CD4-positive, alpha-beta memory T cell (primary cell): Measurements from ENCODE around the gene MAP4K1. TPM values are rescaled to one million over a fixed set of nuclear protein-coding genes. Genes with fewer than 3 reads are reported as not detected.

Source experiments
- CTCF ChIA-PET: fragments of 350-600 bp; sonication (Branson Sonifier 250); formaldehyde crosslinking; loops from one replicate; lab custom pipeline; 2021; ENCODE audit warnings: inconsistent platforms; ENCODE audit not compliant: partially characterized antibody; lab: Charles Lee
- POLR2A ChIA-PET: fragments of 350-600 bp; sonication (Branson Sonifier 250); formaldehyde crosslinking; loops from one replicate; lab custom pipeline; 2021; ENCODE audit not compliant: partially characterized antibody; lab: Charles Lee
- DNase-seq, 5 donors: peaks; one replicate each; pipeline versions ENCODE4 v3.0.0 to v3.0.0-alpha.2; 2020 to 2022; ENCODE audit warnings: mixed read lengths in 1 of 5
- H3K27ac ChIP-seq: one replicate; pipeline ENCODE4 v1.7.0; 2013; ENCODE audit warnings: low read depth, low read length
- H3K27me3 ChIP-seq: 2 replicates; pipeline ENCODE4 v1.7.0; 2013; ENCODE audit warnings: mild to moderate bottlenecking, low read length, moderate library complexity; ENCODE audit not compliant: insufficient read depth
- H3K36me3 ChIP-seq: 2 replicates; pipeline ENCODE4 v1.7.0; 2013; ENCODE audit warnings: mild to moderate bottlenecking, low read length, moderate library complexity; ENCODE audit not compliant: insufficient read depth
- H3K4me1 ChIP-seq: 2 replicates; pipeline ENCODE4 v1.7.0; 2013; ENCODE audit warnings: mild to moderate bottlenecking, low read length, moderate library complexity; ENCODE audit not compliant: insufficient read depth
- H3K4me3 ChIP-seq, 2 donors: one replicate each; pipeline ENCODE4 v1.7.0; 2013; ENCODE audit warnings: low read length in 2 of 2, mild to moderate bottlenecking in 1 of 2
- H3K9me3 ChIP-seq, 2 donors: one replicate each; pipeline ENCODE4 v1.7.0; 2013; ENCODE audit warnings: low read length in 2 of 2, control low read depth in 1 of 2; ENCODE audit not compliant: control insufficient read depth in 1 of 2
- H3K27ac Mint-ChIP-seq, 7 donors: one replicate each; pipeline ENCODE4 v1.8.0; 2020 to 2021; ENCODE audit warnings: mixed read lengths in 7 of 7, mild to moderate bottlenecking in 6 of 7, inconsistent platforms in 3 of 7, moderate library complexity in 3 of 7
- H3K27me3 Mint-ChIP-seq, 2 donors: one replicate each; pipeline ENCODE4 v1.8.0; 2020 to 2021; ENCODE audit warnings: mixed read lengths in 2 of 2
- H3K36me3 Mint-ChIP-seq, 2 donors: one replicate each; pipeline ENCODE4 v1.8.0; 2020 to 2021; ENCODE audit warnings: mixed read lengths in 2 of 2, inconsistent platforms in 1 of 2, mild to moderate bottlenecking in 1 of 2
- H3K4me1 Mint-ChIP-seq, 4 donors: one replicate each; pipeline ENCODE4 v1.8.0; 2020 to 2021; ENCODE audit warnings: mixed read lengths in 4 of 4, mild to moderate bottlenecking in 1 of 4
- H3K4me3 Mint-ChIP-seq, 8 donors: one replicate each; pipeline ENCODE4 v1.8.0; 2020 to 2021; ENCODE audit warnings: mixed read lengths in 8 of 8, mild to moderate bottlenecking in 7 of 8, moderate library complexity in 6 of 8, inconsistent platforms in 3 of 8
- H3K9me3 Mint-ChIP-seq, 8 donors: one replicate each; pipeline ENCODE4 v1.8.0; 2020 to 2021; ENCODE audit warnings: mixed read lengths in 8 of 8, mild to moderate bottlenecking in 5 of 8, inconsistent platforms in 3 of 8, moderate library complexity in 1 of 8
- intact Hi-C: fragments of 100-400 bp; cut with micrococcal nuclease; formaldehyde crosslinking; loops from one replicate; pipeline ENCODE4 v1.15.1; 2023
- polyA plus RNA-seq, 2 donors: library from polyadenylated mRNA; unstranded; fragments of 300-500 nt; fragmentation: Illumina TruSeq; gene quantifications; one replicate each; pipeline ENCODE4 v1.2.3, GENCODE V29; 2021
- total RNA-seq, 2 experiments: library from RNA; stranded (reverse); gene quantifications; one replicate each; pipeline ENCODE4 v1.2.3, GENCODE V29; 2021

MAP4K1 gene
- total and polyA plus RNA-seq, 4 experiments from 2014 or later = 142 to 361 (median 262) TPM

DNA sequence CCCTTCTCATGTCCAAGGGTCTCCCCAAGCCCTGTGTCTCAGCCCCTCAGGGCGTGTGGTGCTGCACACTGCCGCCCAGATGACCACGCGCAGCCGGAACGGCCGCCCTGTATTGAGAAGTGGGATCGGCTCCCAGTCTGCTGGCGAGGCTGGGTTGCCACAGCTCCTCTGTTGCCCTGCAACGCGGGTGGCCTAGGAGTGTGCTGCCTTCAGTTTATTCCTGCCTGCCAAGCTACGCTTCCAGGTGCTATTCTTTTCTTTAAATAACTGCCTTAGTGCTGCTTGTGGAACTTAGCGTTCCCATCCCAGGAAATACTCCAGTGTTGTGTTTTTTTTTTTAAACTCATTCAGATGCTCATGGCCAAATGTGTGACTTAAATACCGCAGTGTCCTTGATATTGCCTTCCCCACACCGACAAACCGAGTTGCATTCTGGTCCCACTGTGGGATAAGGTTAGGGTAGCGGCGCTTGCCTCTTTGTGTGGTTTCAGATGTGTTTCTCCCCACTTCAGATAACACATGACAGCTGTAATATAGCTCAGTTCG lies 46.3 kb upstream of the MAP4K1 start:
- peak overlapping the region; percentile 9 for H3K27ac ChIP-seq
- intact Hi-C loops = no loop called here
- peak overlapping the region in 5 of 7 donors; percentile 66 to 91 (median 69) for H3K27ac Mint-ChIP-seq
- no peaks in the 10 kb centered on the region for H3K27me3 ChIP-seq
- peaks cover 37 to 94% (median 75%) of the 10 kb centered on the region in 4 donors for H3K4me1 Mint-ChIP-seq
- CTCF ChIA-PET = interaction anchor here (0.5 kb wide), 1 partner anchor 429 kb away, joined by 3 read pairs; no protein-coding TSS in a partner anchor
- H3K27me3 Mint-ChIP-seq = no peaks in the 10 kb centered on the region
- no peak overlapping the region for H3K4me3 ChIP-seq
- H3K4me3 Mint-ChIP-seq = peak overlapping the region in 6 of 8 donors; percentile 25 to 77 (median 51)
- peaks cover 10 to 18% of the 10 kb centered on the region in 2 donors for H3K36me3 Mint-ChIP-seq
- POLR2A ChIA-PET = interaction anchor here (0.7 to 2.6 kb wide), 6 partner anchors 11 to 27 kb away, joined by 3 to 17 read pairs (median 4); partner anchors contain the start of gene ACTN4
- peaks cover 93% of the 10 kb centered on the region for H3K4me1 ChIP-seq
- no peaks in the 10 kb centered on the region for H3K36me3 ChIP-seq
- no peaks in the 10 kb centered on the region for H3K9me3 Mint-ChIP-seq
- H3K9me3 ChIP-seq = no peaks in the 10 kb centered on the region
- DNase-seq = no peak

DNA sequence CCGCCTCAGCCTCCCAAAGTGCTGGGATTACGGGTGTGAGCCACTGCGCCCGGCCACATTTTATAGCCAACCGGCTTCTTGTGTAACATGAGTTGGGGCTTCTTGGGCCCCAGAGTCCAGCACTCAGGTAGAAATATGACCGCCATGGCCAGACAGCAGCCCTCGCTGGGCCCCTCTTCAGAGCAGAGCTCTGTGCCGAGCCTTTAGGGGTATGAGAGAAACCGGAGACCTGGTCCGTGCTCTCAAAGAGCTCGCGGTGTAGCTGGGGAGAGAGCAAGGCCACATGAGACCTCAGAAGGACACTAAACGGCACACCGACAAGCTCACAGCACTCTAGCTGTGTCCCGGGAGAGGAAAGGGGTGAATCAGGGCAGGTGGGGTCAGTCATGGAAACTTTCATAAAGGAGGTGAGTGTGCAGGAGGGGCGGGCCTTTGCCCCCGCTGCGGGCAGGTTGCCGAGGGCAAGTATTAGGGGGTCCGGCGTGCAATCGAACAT lies 45.5 kb upstream of the MAP4K1 start:
- no peak overlapping the region for H3K4me3 ChIP-seq
- H3K9me3 ChIP-seq = no peaks in the 10 kb centered on the region
- intact Hi-C loops = no loop called here
- Mint-ChIP-seq H3K4me3 (peak overlapping the region in 3 of 8 donors; percentile 22 to 32 (median 30)), H3K27ac (no peak overlapping the region), H3K36me3 (peaks cover 10 to 18% of the 10 kb centered on the region in 2 donors), H3K9me3 (no peaks in the 10 kb centered on the region), H3K27me3 (no peaks in the 10 kb centered on the region), H3K4me1 (peaks cover 37 to 94% (median 73%) of the 10 kb centered on the region in 4 donors)
- H3K27me3 ChIP-seq = no peaks in the 10 kb centered on the region
- ChIA-PET CTCF (interaction anchor here (1.2 kb wide), 1 partner anchor 225 kb away, joined by 5 read pairs; no protein-coding TSS in a partner anchor), POLR2A (interaction anchor here (1.0 to 2.6 kb wide), 3 partner anchors 11 to 18 kb away, joined by 4 to 17 read pairs (median 6); partner anchors contain the start of gene ACTN4)
- H3K4me1 ChIP-seq = peaks cover 93% of the 10 kb centered on the region
- H3K36me3 ChIP-seq = no peaks in the 10 kb centered on the region
- no peak overlapping the region for H3K27ac ChIP-seq
- no peak for DNase-seq

DNA sequence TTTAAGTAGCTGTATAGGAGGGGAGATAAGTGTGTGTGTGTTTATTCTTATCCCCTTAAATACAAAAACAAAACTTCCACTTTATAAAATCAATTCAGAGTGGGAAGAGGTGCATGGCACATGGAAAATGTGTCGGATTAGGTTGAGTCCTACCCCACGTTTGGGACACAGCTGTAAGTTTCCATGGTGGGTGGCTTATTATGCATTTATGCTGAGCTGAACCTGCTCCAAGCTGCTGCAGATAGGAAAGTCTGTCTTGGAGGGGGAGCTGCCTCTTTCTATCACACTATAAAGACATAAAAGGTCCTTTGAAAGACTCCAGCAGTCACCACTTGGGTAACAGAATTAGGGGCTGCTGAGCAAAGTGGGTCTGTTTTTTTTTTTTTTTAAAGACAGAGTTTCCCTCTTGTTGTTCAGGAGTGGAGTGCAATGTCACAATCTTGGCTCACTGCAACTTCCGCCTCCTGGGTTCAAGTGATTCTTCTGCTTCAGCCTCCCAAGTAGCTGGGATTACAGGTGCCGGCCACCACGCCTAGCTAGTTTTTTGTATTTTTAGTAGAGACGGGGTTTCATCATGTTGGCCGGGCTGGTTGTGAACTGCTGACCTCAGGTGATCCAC lies 44.9 kb upstream of the MAP4K1 start:
- Mint-ChIP-seq H3K27ac (peak overlapping the region in 1 of 7 donors; percentile 43), H3K4me3 (no peak overlapping the region), H3K4me1 (peaks cover 37 to 94% (median 73%) of the 10 kb centered on the region in 4 donors), H3K9me3 (no peaks in the 10 kb centered on the region), H3K36me3 (peaks cover 10 to 18% of the 10 kb centered on the region in 2 donors), H3K27me3 (no peaks in the 10 kb centered on the region)
- CTCF ChIA-PET = interaction anchor here (1.0 to 1.2 kb wide), 3 partner anchors 27 to 225 kb away, joined by 3 to 5 read pairs (median 3); no protein-coding TSS in a partner anchor
- Histone ChIP-seq H3K4me1 (peaks cover 93% of the 10 kb centered on the region), H3K27me3 (no peaks in the 10 kb centered on the region), H3K4me3 (no peak overlapping the region), H3K9me3 (no peaks in the 10 kb centered on the region), H3K27ac (no peak overlapping the region), H3K36me3 (no peaks in the 10 kb centered on the region)
- no peak for DNase-seq
- intact Hi-C loops = no loop called here
- POLR2A ChIA-PET = interaction anchor here (2.6 kb wide), 1 partner anchor 15 kb away, joined by 17 read pairs; the partner anchor contains the start of gene ACTN4

DNA sequence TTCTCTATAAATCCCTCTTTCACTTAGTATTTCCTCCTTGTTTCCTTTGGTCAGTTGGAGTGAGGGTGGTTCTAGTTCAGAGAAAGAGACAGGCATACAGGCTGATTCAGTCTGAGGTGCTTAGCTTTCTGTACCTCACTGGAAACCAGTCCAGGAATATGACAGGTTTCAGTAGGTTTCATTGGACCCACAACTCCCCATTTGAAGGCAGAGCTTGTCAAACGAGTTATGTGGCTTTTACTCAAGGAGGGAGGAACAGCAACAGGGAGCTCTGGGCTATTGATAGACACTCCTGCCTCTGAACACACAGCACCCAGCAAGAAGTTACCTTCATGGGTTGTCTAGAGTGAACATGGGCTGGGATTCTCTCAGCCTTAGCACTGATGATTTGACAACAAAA lies 44.2 kb upstream of the MAP4K1 start:
- DNase-seq = no peak
- Mint-ChIP-seq H3K36me3 (peaks cover 7 to 19% of the 10 kb centered on the region in 2 donors), H3K27me3 (no peaks in the 10 kb centered on the region), H3K4me3 (no peak overlapping the region), H3K27ac (peak overlapping the region in 1 of 7 donors; percentile 20), H3K9me3 (no peaks in the 10 kb centered on the region), H3K4me1 (peaks cover 39 to 94% (median 73%) of the 10 kb centered on the region in 4 donors)
- H3K36me3 ChIP-seq = no peaks in the 10 kb centered on the region
- H3K27me3 ChIP-seq = no peaks in the 10 kb centered on the region
- no peak overlapping the region for H3K27ac ChIP-seq
- ChIA-PET CTCF (interaction anchor here (1.0 to 1.4 kb wide), 4 partner anchors 15 to 226 kb away, joined by 3 to 5 read pairs (median 3); partner anchors contain the start of gene ACTN4), POLR2A (interaction anchor here (2.6 kb wide), 1 partner anchor 15 kb away, joined by 17 read pairs; the partner anchor contains the start of gene ACTN4)
- peaks cover 93% of the 10 kb centered on the region for H3K4me1 ChIP-seq
- no peaks in the 10 kb centered on the region for H3K9me3 ChIP-seq
- intact Hi-C loops = no loop called here
- no peak overlapping the region for H3K4me3 ChIP-seq

DNA sequence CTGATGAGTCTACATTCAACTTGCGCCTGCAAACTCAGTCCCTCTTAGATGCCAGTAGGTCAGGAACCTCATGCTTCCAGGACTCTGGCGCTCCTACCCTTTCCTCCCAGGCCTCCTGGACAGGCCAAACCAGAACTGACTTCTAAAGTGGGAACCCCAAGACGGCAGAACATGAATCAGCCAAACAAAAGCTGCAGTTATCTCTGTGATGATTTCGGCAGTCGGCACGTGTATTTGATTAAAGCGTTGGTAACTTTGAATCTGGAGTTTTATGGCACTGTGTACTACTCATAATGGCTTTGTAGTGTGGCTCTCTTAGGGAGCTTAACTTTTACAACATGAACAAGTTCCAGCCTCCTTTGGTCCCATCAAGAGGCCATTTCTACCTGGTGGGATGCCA lies 43.4 kb upstream of the MAP4K1 start:
- H3K27ac ChIP-seq = no peak overlapping the region
- no peaks in the 10 kb centered on the region for H3K27me3 Mint-ChIP-seq

DNA sequence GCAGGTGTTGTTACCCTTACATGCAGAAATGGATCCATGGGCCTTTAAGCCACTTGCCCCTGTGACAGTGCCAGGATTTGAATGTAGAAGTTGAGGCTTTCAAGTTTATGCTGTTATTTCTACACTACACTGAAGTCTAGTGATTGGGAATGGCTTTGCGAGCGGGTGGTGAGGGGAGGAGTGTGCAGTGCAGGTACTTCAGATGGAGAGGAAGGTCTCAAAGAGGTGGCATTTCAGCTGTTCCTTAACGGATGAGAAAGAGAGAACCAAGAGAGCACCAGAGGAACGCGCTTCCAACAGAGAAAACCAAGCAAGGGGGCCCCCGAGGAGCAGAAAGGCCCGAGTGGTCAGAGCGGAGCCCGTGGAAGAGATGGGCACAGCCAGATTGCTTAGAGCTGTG lies 43.0 kb upstream of the MAP4K1 start:
- Mint-ChIP-seq H3K27ac (peak overlapping the region in 3 of 7 donors; percentile 65 to 85 (median 67)), H3K27me3 (no peaks in the 10 kb centered on the region), H3K36me3 (peaks cover 6 to 26% of the 10 kb centered on the region in 2 donors), H3K4me3 (peak overlapping the region in 2 of 8 donors; percentile 24 to 64), H3K4me1 (peaks cover 43 to 93% (median 72%) of the 10 kb centered on the region in 4 donors), H3K9me3 (no peaks in the 10 kb centered on the region)
- Histone ChIP-seq H3K4me3 (no peak overlapping the region), H3K4me1 (peaks cover 93% of the 10 kb centered on the region), H3K36me3 (no peaks in the 10 kb centered on the region), H3K27me3 (no peaks in the 10 kb centered on the region), H3K9me3 (no peaks in the 10 kb centered on the region), H3K27ac (no peak overlapping the region)
- no peak for DNase-seq
- CTCF ChIA-PET = interaction anchor here (1.4 kb wide), 1 partner anchor 13 kb away, joined by 3 read pairs; the partner anchor contains the start of gene ACTN4
- intact Hi-C loops = no loop called here
- POLR2A ChIA-PET = no interaction called here

More for the DNA sequence above, 43.4 kb upstream of the MAP4K1 start:
- H3K27me3 ChIP-seq = no peaks in the 10 kb centered on the region
- H3K4me1 Mint-ChIP-seq = peaks cover 41 to 93% (median 72%) of the 10 kb centered on the region in 4 donors
- H3K4me1 ChIP-seq = peaks cover 93% of the 10 kb centered on the region
- peak overlapping the region in 1 of 7 donors; percentile 63 for H3K27ac Mint-ChIP-seq
- H3K9me3 Mint-ChIP-seq = no peaks in the 10 kb centered on the region
- intact Hi-C loops = no loop called here
- ChIA-PET CTCF (interaction anchor here (1.2 to 1.4 kb wide), 2 partner anchors 14 to 26 kb away, joined by 3 read pairs; partner anchors contain the start of gene ACTN4), POLR2A (no interaction called here)
- no peaks in the 10 kb centered on the region for H3K9me3 ChIP-seq
- peak overlapping the region in 1 of 8 donors; percentile 15 for H3K4me3 Mint-ChIP-seq
- H3K36me3 ChIP-seq = no peaks in the 10 kb centered on the region
- no peak for DNase-seq
- no peak overlapping the region for H3K4me3 ChIP-seq
- peaks cover 6 to 26% of the 10 kb centered on the region in 2 donors for H3K36me3 Mint-ChIP-seq
